ENCODE results near the gene EBF4.

The EBF4 gene

DNA sequence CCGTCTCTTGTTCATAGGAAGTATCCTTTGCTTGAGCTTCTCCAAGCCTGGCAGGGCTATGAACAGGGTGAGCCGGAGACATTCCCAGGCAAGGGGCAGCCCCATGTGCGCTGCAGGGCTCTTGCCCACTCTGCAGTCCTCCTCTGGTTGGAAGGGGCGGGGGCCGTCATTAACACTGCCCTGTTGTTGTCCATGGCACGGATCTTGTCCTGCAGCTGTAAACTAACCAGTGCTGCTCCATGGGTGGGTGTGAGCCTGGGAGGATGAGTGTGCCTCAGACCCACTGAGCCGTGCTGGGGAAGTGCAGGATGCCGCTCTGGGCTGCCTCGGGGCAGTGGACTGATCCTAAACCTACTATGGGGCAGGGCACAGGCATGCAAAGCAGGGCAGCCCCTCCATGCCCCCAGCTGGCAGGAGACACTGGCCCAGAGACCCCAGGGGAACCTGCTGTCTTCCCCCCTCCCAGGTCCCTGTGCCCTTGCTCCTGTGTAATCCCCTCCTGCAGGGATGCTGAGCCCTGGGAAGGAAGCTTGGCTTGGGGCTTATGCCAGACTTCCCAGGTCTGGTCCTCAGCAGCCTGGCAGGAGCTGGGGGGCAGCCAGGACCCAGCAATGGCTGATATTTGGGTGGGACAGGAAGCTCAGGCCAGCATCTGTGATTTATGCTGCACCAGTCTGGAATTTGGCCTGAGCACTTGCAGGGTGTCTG, 8.5 kb downstream of the EBF4 start:
- DNase-seq (ENCODE audit: low read depth): no peak

GRCh38 chr20:2701671-2702081, 9.1 kb downstream of the EBF4 start:
- no peak for DNase-seq (ENCODE audit: low read depth)

DNA sequence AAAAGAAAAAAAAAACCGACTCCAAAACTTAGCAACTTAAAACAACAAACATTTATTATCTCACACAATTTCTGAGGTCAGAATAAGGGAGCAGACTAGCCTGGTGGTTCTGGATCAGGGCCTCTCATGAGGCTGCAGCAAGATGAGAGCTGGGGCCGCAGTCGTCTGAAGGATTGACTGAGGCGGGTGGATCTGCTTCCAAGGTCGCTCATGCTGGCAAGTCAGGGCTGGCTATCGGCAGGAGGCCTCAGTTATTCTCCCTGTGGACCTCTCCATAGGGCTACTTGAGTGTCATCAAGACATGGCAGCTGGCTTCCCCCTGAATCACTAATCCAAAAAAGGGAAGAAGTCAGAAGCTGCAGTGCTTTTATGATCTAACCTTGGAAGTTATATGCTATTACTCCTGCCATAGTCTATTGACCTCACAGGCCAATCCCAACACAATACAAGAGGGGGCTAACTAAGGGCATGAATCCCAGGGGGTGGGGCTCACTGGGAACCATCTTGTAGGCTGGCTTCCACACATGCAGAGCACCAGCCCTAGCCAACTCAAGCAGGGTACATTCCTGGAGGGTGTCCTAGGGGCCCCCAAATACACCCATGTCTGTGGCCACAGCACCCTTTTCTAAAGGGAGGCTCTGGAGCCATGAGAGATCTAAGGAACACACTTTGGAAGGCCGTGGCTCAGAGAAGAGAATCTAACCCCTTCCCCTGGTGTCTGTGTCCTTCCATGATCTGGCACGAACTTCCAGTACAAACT, 11.3 kb downstream of the EBF4 start:
- DNase-seq (ENCODE audit: low read depth): no peak

DNA sequence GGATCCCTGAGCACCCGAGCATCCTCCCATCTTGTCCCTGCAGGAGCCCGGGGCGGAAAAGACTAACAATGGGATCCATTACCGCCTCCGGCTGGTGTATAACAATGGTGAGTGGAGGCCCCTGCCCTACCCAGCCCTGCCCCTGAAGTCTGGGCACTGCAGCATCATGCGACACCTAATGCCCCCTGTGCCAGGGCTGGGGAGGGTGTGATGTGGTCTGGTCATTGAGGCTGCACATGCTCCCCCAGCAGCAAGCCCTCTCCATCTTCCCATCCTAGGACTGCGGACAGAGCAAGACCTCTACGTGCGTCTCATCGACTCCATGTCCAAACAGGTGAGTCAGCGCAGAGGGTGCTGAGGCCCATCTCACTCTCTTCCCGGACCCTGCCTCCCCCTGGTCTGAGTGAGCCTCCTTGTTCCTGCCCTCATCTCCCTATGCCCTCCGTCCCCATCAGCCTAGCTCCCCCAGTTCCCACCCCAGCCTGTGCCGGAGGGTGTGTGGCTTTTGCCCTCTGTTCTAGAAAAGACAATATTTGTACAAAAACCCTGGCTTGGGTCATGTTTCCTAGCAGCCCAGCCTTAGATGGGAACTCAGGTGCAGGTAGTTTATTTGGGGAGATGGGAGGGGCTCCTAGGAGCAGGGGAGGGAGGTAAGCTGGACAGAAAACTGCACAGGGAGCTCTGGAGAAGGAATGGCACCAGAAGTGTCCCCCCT, 13.5 kb downstream of the EBF4 start:
- no peak for DNase-seq (ENCODE audit: low read depth)

DNA sequence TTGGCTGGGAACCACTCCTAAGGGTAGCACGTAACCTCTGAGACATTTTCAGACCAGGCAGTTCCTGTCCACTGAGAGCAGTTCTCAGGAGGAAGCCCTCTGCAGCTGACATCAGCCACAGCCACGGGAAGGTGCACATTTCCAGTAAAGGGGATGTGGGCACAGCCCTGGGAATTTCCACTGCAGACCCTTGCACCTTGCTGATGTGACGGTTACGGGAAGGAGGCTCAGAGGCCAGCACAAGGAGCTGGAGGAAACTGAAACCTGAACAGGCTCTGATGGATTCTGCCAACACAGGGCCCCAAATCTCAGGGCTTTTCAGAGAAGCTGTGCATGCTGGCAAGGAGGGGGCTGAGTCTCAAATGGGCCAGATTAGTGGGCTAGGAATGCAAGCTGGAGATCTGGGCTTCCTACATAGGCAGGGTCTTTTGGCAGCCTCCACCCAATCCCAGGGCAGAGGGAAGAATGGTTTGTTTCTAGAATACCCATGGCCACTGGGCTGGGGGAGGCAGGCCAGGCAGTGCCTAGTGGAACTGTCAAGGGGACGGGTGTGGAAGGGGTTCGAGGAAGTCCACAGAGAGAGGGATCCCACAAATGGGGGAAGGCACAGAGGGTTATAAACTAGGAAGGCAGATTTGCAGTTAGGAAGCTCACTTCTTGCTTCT, 14.2 kb downstream of the EBF4 start:
- DNase-seq (ENCODE audit: low read depth): no peak

DNA sequence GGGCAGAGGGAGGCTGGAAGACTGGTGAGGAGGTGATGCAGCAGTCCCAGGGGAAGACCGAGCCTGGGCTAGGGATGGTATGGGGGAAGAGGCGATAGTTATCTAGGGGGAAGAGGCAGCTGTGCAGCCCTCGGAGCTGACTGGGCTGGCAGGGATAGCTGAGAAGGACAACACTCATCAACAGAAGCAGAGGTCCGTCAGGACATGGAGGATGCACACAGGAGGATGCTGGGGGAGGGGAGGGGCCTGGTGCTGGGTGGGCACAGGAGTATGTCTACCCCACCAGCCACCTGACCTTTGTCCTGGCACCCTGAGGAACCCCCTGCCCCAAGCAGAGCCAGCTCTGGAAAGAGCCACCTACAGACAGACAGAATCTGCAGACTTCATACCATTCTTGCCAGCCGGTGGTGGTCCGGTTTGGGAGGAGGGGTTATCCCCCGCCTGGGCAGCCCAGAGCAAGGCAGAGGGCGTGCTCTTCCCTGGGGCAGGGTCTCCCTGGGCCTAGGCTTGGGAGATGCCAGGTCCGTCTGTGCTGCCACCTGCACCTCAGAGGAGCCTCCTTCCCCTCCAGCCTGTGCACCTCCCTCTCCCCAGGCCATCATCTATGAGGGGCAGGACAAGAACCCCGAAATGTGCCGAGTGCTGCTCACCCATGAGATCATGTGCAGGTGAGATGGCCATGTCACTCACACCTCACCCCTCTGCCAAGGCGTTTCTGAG, 14.9 kb downstream of the EBF4 start:
- no peak for DNase-seq (ENCODE audit: low read depth)

- no peak for DNase-seq (ENCODE audit: low read depth)
Measured at GRCh38 chr20:2708073-2708415, 15.5 kb downstream of the EBF4 start.

- DNase-seq (ENCODE audit: low read depth): no peak
Measured at GRCh38 chr20:2708665-2709064, 16.1 kb downstream of the EBF4 start.

DNA sequence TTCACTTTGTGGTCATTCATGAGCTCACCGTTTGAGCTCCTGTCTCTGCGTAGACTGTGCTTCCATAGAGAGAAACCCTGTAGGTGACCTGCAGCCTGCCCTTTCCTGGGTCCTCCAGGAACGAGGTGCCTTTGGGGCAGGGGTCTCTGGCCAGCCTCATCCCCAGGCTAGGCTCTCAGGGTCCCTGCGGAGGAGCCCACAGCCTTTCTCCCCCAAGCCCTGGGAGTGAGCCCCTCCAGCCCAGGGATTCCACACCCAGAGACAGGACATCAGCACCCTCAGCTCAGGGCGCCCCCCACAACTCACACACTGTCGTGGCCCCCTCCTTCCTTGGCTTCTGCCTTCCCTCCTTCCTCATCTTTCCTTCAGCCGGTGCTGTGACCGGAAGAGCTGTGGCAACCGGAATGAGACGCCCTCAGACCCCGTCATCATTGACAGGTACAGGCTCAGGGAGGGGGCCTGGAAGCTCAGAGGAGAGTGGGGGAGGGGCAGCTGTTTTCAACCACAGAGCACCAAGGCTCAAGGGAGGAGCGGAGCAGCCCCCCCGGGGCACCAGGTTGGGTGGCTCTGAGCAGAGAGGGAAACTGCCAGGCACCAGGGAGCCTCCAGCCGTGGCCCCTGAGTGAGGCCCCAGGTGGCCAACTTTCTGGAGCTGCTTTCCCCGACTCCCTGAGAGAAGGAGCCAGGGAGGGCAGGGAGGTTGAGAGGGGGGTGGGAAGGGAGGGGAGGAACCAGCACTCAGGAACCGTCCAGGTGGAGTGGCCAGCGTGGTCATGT, 16.8 kb downstream of the EBF4 start:
- DNase-seq (ENCODE audit: low read depth): no peak

- DNase-seq (ENCODE audit: low read depth): no peak
Measured at GRCh38 chr20:2713285-2713684, 20.7 kb downstream of the EBF4 start.

DNA sequence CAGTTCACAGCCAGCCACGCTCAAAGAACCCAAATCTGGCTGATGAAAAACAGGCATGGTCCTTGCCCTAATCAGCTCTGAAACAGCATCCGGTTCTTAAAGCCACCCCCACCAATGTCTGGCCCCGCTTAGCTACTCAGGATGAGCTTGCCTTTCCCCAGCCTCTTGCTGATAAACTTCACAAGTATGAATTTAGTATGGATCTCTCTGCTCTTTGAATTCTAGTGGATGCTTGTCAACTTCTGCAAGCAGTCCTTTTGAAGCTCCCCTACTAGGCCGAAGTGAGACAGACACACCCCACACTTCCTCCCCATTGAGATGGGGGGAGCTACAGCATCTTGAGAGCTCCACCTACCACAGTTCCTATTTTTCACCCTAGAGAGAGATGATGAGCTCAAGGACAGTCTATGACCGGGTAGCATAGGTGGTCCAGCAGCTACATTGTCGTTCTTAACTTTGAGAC, 36.7 kb downstream of the EBF4 start:
- no peak for DNase-seq (ENCODE audit: low read depth)

- DNase-seq (ENCODE audit: low read depth): no peak
Measured at GRCh38 chr20:2729791-2730190, 37.2 kb downstream of the EBF4 start.

GRCh38 chr20:2734899-2735298, 42.3 kb downstream of the EBF4 start:
- DNase-seq (ENCODE audit: low read depth): no peak

DNA sequence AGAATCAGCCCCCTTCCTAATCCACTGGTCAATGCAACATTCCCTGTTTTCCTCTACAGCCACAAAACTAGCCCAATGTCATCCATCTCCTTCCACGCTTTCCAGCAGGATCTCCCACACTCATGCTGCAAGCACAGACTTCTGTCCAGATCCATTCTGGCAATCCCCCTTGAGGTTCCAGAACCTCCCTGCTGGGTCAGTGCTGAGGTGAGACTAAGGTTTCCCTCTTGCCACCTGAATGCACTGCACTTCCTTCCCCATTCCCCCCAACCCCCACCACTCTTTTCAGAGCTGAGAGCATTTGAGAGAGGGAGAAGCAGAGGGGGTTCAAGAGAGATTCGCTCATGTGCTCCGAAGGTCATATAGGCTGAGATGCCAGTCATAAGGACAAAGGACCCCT, 43.9 kb downstream of the EBF4 start:
- no peak for DNase-seq (ENCODE audit: low read depth)

GRCh38 chr20:2738331-2739041, 45.9 kb downstream of the EBF4 start:
- no peak for DNase-seq (ENCODE audit: low read depth)

DNA sequence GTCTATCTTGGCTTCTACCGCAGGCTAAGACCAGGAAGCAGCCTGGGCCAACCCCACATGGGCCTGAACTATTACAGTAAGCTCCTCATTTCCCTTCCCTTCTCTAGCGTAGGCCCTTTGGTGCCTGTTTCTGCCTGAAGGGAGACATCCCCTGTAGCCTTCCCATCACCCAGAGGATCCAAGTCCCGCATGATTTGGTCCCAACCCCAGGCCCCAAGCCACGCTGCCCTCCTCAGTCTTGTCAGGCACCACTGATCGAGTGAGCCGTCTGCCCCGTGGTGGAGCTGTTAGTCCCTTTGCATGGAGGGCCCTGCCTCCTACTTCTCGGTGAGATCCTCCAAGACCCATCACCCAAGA, 46.4 kb downstream of the EBF4 start:
- no peak for DNase-seq (ENCODE audit: low read depth)

DNA sequence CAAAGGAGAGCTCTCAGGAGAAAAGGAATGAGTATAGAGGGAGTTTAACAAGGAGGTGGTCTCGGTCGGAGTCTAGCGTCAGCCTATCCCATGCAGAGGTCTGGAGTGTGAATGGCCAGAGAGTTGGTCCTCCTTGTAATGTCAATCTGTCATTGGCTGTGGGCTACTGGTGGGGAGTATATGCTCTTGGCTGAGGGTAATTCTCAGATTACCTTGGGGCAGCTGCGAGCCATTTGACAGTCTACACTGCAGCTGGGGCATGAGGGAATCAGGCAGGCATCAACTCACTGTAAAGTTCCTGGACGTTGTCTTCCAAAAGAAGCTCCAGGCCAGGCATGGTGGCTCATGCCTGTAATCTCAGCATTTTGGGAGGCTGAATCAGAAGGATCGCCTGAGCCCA, 48.1 kb downstream of the EBF4 start:
- no peak for DNase-seq (ENCODE audit: low read depth)

DNA sequence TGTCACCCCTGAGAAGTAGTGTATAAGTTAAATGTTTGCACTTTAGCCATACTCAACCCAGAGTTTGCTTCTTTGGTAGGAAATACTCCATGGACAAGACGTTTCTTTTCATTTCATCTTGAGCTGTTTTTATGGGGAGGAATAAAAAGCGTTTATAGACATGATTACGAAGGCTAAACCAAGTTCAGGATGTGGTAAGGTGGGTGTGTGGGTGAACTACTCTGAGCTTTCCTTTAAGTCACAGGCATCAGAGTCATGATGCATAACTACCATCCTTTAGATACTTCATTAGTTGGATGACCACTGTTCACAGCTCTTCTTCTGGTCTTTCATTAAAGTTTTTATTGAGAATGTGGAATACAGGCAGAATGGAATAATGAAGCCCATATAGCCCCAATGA, 48.9 kb downstream of the EBF4 start:
- no peak for DNase-seq (ENCODE audit: low read depth)

DNA sequence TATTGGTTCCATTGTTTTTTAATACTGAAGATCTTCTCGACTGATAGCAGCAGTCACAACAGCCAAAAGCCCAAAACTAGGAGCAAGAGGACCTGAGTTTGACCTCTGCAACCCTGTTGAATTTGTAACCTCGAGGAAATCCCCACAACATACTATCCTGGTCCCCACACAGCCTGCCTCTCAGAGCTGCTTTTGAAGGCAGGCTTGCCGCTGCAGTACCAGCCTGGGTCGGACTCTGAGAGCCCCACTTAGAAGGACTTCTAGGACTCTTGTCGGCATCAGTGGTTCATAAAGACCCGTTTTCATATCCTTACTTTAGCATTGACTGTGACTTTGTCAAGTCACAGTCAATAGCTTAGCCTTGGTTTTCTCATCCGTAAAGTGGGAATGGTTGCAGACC, 49.3 kb downstream of the EBF4 start:
- DNase-seq (ENCODE audit: low read depth): no peak

- DNase-seq (ENCODE audit: low read depth): no peak
Measured at GRCh38 chr20:2742431-2742830, 49.9 kb downstream of the EBF4 start.

Data from non-pigmented ciliary epithelial cell (primary cell).